Measurements from ENCODE around the gene CYB5R2.

DNA sequence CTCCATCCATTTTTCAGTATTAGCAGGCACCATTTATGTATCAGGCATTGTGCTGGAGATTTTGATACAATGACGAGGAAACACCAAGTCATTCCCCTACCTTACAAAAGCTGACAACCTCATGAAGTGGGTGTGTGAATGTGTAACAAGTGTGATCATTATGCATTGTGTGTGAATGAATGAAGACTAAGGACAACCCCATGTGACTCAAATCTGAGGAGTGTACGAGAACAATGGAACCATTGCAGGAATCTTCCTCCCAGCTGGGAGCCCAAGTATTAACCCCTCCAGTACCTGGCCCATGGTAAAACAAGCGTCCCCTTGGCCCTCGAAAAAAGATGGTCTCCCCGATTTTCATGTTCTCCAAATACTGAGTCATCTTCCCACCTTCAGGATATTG, 4.4 kb downstream of the CYB5R2 start:
- TF ChIP-seq, protein P1, sequence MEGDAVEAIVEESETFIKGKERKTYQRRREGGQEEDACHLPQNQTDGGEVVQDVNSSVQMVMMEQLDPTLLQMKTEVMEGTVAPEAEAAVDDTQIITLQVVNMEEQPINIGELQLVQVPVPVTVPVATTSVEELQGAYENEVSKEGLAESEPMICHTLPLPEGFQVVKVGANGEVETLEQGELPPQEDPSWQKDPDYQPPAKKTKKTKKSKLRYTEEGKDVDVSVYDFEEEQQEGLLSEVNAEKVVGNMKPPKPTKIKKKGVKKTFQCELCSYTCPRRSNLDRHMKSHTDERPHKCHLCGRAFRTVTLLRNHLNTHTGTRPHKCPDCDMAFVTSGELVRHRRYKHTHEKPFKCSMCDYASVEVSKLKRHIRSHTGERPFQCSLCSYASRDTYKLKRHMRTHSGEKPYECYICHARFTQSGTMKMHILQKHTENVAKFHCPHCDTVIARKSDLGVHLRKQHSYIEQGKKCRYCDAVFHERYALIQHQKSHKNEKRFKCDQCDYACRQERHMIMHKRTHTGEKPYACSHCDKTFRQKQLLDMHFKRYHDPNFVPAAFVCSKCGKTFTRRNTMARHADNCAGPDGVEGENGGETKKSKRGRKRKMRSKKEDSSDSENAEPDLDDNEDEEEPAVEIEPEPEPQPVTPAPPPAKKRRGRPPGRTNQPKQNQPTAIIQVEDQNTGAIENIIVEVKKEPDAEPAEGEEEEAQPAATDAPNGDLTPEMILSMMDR (IDR thresholded peaks at IDR 0.05; ENCODE audit: low read depth, low read length, missing input control) = no peak
- no peak for TF ChIP-seq GABPA (IDR thresholded peaks at IDR 0.05 in 1 of 2, conservative IDR thresholded peaks at IDR 0.05 in 1 of 2)
- TF ChIP-seq, protein P2, sequence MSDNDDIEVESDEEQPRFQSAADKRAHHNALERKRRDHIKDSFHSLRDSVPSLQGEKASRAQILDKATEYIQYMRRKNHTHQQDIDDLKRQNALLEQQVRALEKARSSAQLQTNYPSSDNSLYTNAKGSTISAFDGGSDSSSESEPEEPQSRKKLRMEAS (IDR thresholded peaks at IDR 0.05) = no peak
- TF ChIP-seq REST (IDR thresholded peaks at IDR 0.05) = no peak
- TF ChIP-seq YY1 (IDR thresholded peaks at IDR 0.05) = no peak
- TF ChIP-seq FOXA1 (IDR thresholded peaks at IDR 0.05) = no peak
- no peak for TF ChIP-seq NR2F2 (IDR thresholded peaks at IDR 0.05)
- TF ChIP-seq SP1 (IDR thresholded peaks at IDR 0.05) = no peak
- TF ChIP-seq, protein P3, sequence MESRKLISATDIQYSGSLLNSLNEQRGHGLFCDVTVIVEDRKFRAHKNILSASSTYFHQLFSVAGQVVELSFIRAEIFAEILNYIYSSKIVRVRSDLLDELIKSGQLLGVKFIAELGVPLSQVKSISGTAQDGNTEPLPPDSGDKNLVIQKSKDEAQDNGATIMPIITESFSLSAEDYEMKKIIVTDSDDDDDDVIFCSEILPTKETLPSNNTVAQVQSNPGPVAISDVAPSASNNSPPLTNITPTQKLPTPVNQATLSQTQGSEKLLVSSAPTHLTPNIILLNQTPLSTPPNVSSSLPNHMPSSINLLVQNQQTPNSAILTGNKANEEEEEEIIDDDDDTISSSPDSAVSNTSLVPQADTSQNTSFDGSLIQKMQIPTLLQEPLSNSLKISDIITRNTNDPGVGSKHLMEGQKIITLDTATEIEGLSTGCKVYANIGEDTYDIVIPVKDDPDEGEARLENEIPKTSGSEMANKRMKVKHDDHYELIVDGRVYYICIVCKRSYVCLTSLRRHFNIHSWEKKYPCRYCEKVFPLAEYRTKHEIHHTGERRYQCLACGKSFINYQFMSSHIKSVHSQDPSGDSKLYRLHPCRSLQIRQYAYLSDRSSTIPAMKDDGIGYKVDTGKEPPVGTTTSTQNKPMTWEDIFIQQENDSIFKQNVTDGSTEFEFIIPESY (IDR thresholded peaks at IDR 0.05) = no peak
- TF ChIP-seq TAF1 (conservative IDR thresholded peaks at IDR 0.05) = no peak
- no peak for TF ChIP-seq RAD21 (IDR thresholded peaks at IDR 0.05)
- no peak for TF ChIP-seq ATF3 (IDR thresholded peaks at IDR 0.05)
- TF ChIP-seq JUND (IDR thresholded peaks at IDR 0.05) = no peak
- no peak for TF ChIP-seq EGR1 (IDR thresholded peaks at IDR 0.05; ENCODE audit: low read depth in 2 of 2)
